Measurements from ENCODE around the gene RSPH10B2.
"Not testable (repeated sequence)": the region's sequence is repeated elsewhere in the genome, so short reads cannot be mapped to it uniquely, and the experiment has no call there.

RSPH10B2 gene

GRCh38 chr7:6753964-6754363, at the start of gene RSPH10B2:
RSPH10B2 (plus strand) TSS chr7:6754103; CDS start chr7:6757678, 3,575 bp downstream.
- in situ Hi-C loops (cut with HindIII; ENCODE audit: low sequenced_read_pairs): not testable (repeated sequence)

GRCh38 chr7:6705959-6706665, 47.8 kb upstream of the RSPH10B2 start:
- in situ Hi-C loops (cut with HindIII; ENCODE audit: low sequenced_read_pairs): no loop called here

GRCh38 chr7:6706666-6707407, 47.1 kb upstream of the RSPH10B2 start, which contains the start of gene ZNF12:
ZNF12 (minus strand) TSS chr7:6706947; CDS start chr7:6705173, 1,774 bp downstream.
- in situ Hi-C loops (cut with HindIII; ENCODE audit: low sequenced_read_pairs): no loop called here

- in situ Hi-C loops (cut with HindIII; ENCODE audit: low sequenced_read_pairs): no loop called here
Measured at GRCh38 chr7:6708304-6708703, 45.6 kb upstream of the RSPH10B2 start.

GRCh38 chr7:6709808-6710207, 44.1 kb upstream of the RSPH10B2 start:
- in situ Hi-C loops (cut with HindIII; ENCODE audit: low sequenced_read_pairs): no loop called here

- in situ Hi-C loops (cut with HindIII; ENCODE audit: low sequenced_read_pairs): no loop called here
Measured at GRCh38 chr7:6714360-6714759, 39.5 kb upstream of the RSPH10B2 start.

GRCh38 chr7:6715898-6716297, 38.0 kb upstream of the RSPH10B2 start:
- in situ Hi-C loops (cut with HindIII; ENCODE audit: low sequenced_read_pairs): not testable (repeated sequence)

GRCh38 chr7:6718124-6718523, 35.8 kb upstream of the RSPH10B2 start:
- in situ Hi-C loops (cut with HindIII; ENCODE audit: low sequenced_read_pairs): no loop called here

- in situ Hi-C loops (cut with HindIII; ENCODE audit: low sequenced_read_pairs): not testable (repeated sequence)
Measured at GRCh38 chr7:6724351-6724750, 29.6 kb upstream of the RSPH10B2 start.

- in situ Hi-C loops (cut with HindIII; ENCODE audit: low sequenced_read_pairs): no loop called here
Measured at GRCh38 chr7:6725003-6725402, 28.9 kb upstream of the RSPH10B2 start.

GRCh38 chr7:6726341-6726740, 27.6 kb upstream of the RSPH10B2 start:
- in situ Hi-C loops (cut with HindIII; ENCODE audit: low sequenced_read_pairs): not testable (repeated sequence)

GRCh38 chr7:6727663-6728062, 26.2 kb upstream of the RSPH10B2 start:
- in situ Hi-C loops (cut with HindIII; ENCODE audit: low sequenced_read_pairs): no loop called here

- in situ Hi-C loops (cut with HindIII; ENCODE audit: low sequenced_read_pairs): not testable (repeated sequence)
Measured at GRCh38 chr7:6728893-6729491, 24.9 kb upstream of the RSPH10B2 start.

GRCh38 chr7:6729492-6730342, 24.2 kb upstream of the RSPH10B2 start:
- in situ Hi-C loops (cut with HindIII; ENCODE audit: low sequenced_read_pairs): no loop called here

GRCh38 chr7:6730343-6730633, 23.6 kb upstream of the RSPH10B2 start:
- in situ Hi-C loops (cut with HindIII; ENCODE audit: low sequenced_read_pairs): no loop called here

GRCh38 chr7:6738415-6738814, 15.5 kb upstream of the RSPH10B2 start:
- in situ Hi-C loops (cut with HindIII; ENCODE audit: low sequenced_read_pairs): not testable (repeated sequence)

GRCh38 chr7:6744410-6745100, 9.3 kb upstream of the RSPH10B2 start:
- in situ Hi-C loops (cut with HindIII; ENCODE audit: low sequenced_read_pairs): not testable (repeated sequence)

- in situ Hi-C loops (cut with HindIII; ENCODE audit: low sequenced_read_pairs): not testable (repeated sequence)
Measured at GRCh38 chr7:6749335-6749734, 4.6 kb upstream of the RSPH10B2 start.

GRCh38 chr7:6750173-6750572, 3.7 kb upstream of the RSPH10B2 start:
- in situ Hi-C loops (cut with HindIII; ENCODE audit: low sequenced_read_pairs): not testable (repeated sequence)

- in situ Hi-C loops (cut with HindIII; ENCODE audit: low sequenced_read_pairs): not testable (repeated sequence)
Measured at GRCh38 chr7:6761186-6761585, 7.3 kb downstream of the RSPH10B2 start.

Measured in endothelial cell of hepatic sinusoid (primary cell).